ENCODE results near the gene ABCD1. TPM values are rescaled to one million over a fixed set of nuclear protein-coding genes. Genes with fewer than 3 reads are reported as not detected.

The ABCD1 gene
- total RNA-seq, 1 experiment from 2014 or later, result 86.6 TPM

- no TSS peak for BruUV-seq (replicated peaks)
- H3K36me3 ChIP-seq (ENCODE audit: control insufficient read depth, insufficient read depth, low read length), result no peaks in the 10 kb centered on the region
- H3K27me3 ChIP-seq (ENCODE audit: control insufficient read depth, insufficient read depth, low read length), result no peaks in the 10 kb centered on the region
- 0 out of 2 replicates have a peak, but pooled peaks cover 3% of the 10 kb centered on the region for H3K9me3 ChIP-seq (ENCODE audit: control insufficient read depth, insufficient read depth, low read depth, low read length)
- ChIA-PET CTCF (interaction anchor here (1.1 kb wide), 1 partner anchor 26 kb away, joined by 3 read pairs; no protein-coding TSS in a partner anchor), POLR2A (no interaction called here)
- no peak for DNase-seq (ENCODE audit: low read depth, low spot score)
- ATAC-seq, result no peak
- in situ Hi-C loops (cut with HindIII; ENCODE audit: low pct_unique_long_range_greater_than_20kb, low sequenced_read_pairs), result no loop called here
- H3K4me3 ChIP-seq (ENCODE audit: low read depth in 2 of 2, low read length in 2 of 2), result no peak overlapping the region
- no peak for TF ChIP-seq POLR2AphosphoS5 (IDR thresholded peaks at IDR 0.05; ENCODE audit: low read depth, low read length)
- no peak for TF ChIP-seq CTCF (IDR thresholded peaks at IDR 0.05)
- no peak for TF ChIP-seq SIN3A (IDR thresholded peaks at IDR 0.05; ENCODE audit: borderline replicate concordance, insufficient read depth, low read depth, low read length)
- no peak for TF ChIP-seq TCF7L2 (IDR thresholded peaks at IDR 0.05; ENCODE audit: low read depth, low read length)
- TF ChIP-seq REST (IDR thresholded peaks at IDR 0.05; ENCODE audit: insufficient read depth in 1 of 2, low read depth in 2 of 2, low read length in 1 of 2), result no peak
- intact Hi-C loops (cut with micrococcal nuclease; ENCODE audit: unreplicated experiment), result no loop called here
- H3K27ac ChIP-seq (ENCODE audit: low read length), result no peak overlapping the region
- no peaks in the 10 kb centered on the region for H3K4me1 ChIP-seq (ENCODE audit: control insufficient read depth, insufficient read depth, low read length)
Measured at GRCh38 chrX:153733651-153734240, 9.1 kb downstream of the ABCD1 start.

GRCh38 chrX:153734871-153735270, 10.2 kb downstream of the ABCD1 start:
- in situ Hi-C loops (cut with HindIII; ENCODE audit: low pct_unique_long_range_greater_than_20kb, low sequenced_read_pairs) (no loop called here), intact Hi-C loops (cut with micrococcal nuclease; ENCODE audit: unreplicated experiment) (no loop called here)
- Histone ChIP-seq H3K36me3 (ENCODE audit: control insufficient read depth, insufficient read depth, low read length) (no peaks in the 10 kb centered on the region), H3K4me1 (ENCODE audit: control insufficient read depth, insufficient read depth, low read length) (no peaks in the 10 kb centered on the region), H3K27me3 (ENCODE audit: control insufficient read depth, insufficient read depth, low read length) (no peaks in the 10 kb centered on the region), H3K4me3 (ENCODE audit: low read depth in 2 of 2, low read length in 2 of 2) (no peak overlapping the region), H3K9me3 (ENCODE audit: control insufficient read depth, insufficient read depth, low read depth, low read length) (0 out of 2 replicates have a peak, but pooled peaks cover 3% of the 10 kb centered on the region), H3K27ac (ENCODE audit: low read length) (no peak overlapping the region)
- no peak for DNase-seq (ENCODE audit: low read depth, low spot score)
- POLR2A ChIA-PET, result interaction anchor here (0.5 kb wide), 1 partner anchor 44 kb away, joined by 4 read pairs; no protein-coding TSS in a partner anchor
- CTCF ChIA-PET, result no interaction called here
- TSS peak; percentile 16 for BruUV-seq (replicated peaks)
- TF ChIP-seq TCF7L2 (IDR thresholded peaks at IDR 0.05; ENCODE audit: low read depth, low read length) (no peak), REST (IDR thresholded peaks at IDR 0.05; ENCODE audit: insufficient read depth in 1 of 2, low read depth in 2 of 2, low read length in 1 of 2) (no peak), SIN3A (IDR thresholded peaks at IDR 0.05; ENCODE audit: borderline replicate concordance, insufficient read depth, low read depth, low read length) (no peak), CTCF (IDR thresholded peaks at IDR 0.05) (no peak), POLR2AphosphoS5 (IDR thresholded peaks at IDR 0.05; ENCODE audit: low read depth, low read length) (no peak)
- no peak for ATAC-seq

All from Panc1 (cell line).